Measurements from ENCODE around the gene KCNG1. TPM values are rescaled to one million over a fixed set of nuclear protein-coding genes. Genes with fewer than 3 reads are reported as not detected.

The KCNG1 gene
- total and polyA plus RNA-seq, 2 of the 8 experiments (the other 6 are each of a cell fraction or from before 2014, with no cell fraction given), result 16.0 to 18.0 TPM

GRCh38 chr20:51011479-51011878 is 11.4 kb downstream of the KCNG1 start:
- H3K4me1 ChIP-seq (replicated peaks in 1 of 4; ENCODE audit: control insufficient read depth in 3 of 4, insufficient read depth in 4 of 4, low read length in 3 of 4), result peaks cover 3 to 13% (median 8%) of the 10 kb centered on the region in 4 experiments
- no peak overlapping the region for H4K5ac ChIP-seq (ENCODE audit: insufficient read length, low read depth, low read length)
- H3K18ac ChIP-seq (ENCODE audit: extremely low read depth, low read length), result no peak overlapping the region
- H3K14ac ChIP-seq (ENCODE audit: insufficient read length), result no peak overlapping the region
- POLR2A ChIA-PET (ENCODE audit: partially characterized antibody), result no interaction called here
- no peak overlapping the region for H3K4me2 ChIP-seq (ENCODE audit: insufficient read depth in 1 of 2, low read depth in 2 of 2, low read length in 2 of 2)
- H3K4ac ChIP-seq (replicated peaks; ENCODE audit: insufficient read length, low read depth, low read length), result no peak overlapping the region
- H3K79me2 ChIP-seq (ENCODE audit: control insufficient read depth in 1 of 2, insufficient read depth in 2 of 2, low read length in 2 of 2), result no peaks in the 10 kb centered on the region
- no peak overlapping the region for H4K8ac ChIP-seq (ENCODE audit: extremely low read depth, insufficient read depth, low read length)
- H3K4me3 ChIP-seq (ENCODE audit: extremely low read depth in 1 of 4, insufficient read depth in 2 of 4, low read depth in 3 of 4, low read length in 4 of 4), result no peak overlapping the region
- WGBS, 2 experiments (ENCODE audit: extremely low coverage in 1 of 2, insufficient coverage in 1 of 2, insufficient read length in 1 of 2, insufficient replicate concordance in 2 of 2, low coverage in 1 of 2, low lambda C conversion rate in 2 of 2, missing lambda C conversion rate in 1 of 2), result 87% methylated on average over 4 of the region's 4 CpGs; no CpG with 5 or more reads in 1 of the 2 experiments
- H2BK5ac ChIP-seq (ENCODE audit: low read depth, low read length), result no peak overlapping the region
- no peaks in the 10 kb centered on the region for H3K79me1 ChIP-seq (ENCODE audit: low read depth, low read length)
- H3K9ac ChIP-seq (replicated peaks in 1 of 4; ENCODE audit: extremely low read depth in 1 of 4, low read depth in 3 of 4, low read length in 3 of 4), result no peak overlapping the region
- no peak overlapping the region for H2AFZ ChIP-seq (ENCODE audit: low read length)
- no peak overlapping the region for H2BK15ac ChIP-seq (ENCODE audit: low read length)
- no peak for DNase-seq (ENCODE audit: low read depth in 1 of 2, low spot score in 2 of 2)
- H3K56ac ChIP-seq (replicated peaks; ENCODE audit: insufficient read length, low read depth, low read length), result no peak overlapping the region
- no peak for FAIRE-seq
- no peak overlapping the region for H3K23ac ChIP-seq (ENCODE audit: insufficient read length)
- H2BK12ac ChIP-seq (ENCODE audit: low read depth, low read length), result no peak overlapping the region
- no peak overlapping the region for H2BK120ac ChIP-seq (replicated peaks; ENCODE audit: low read depth, low read length)
- H3K27me3 ChIP-seq (replicated peaks in 1 of 4; ENCODE audit: control insufficient read depth in 3 of 4, extremely low read depth in 1 of 4, insufficient read depth in 3 of 4, low read length in 3 of 4), result no peaks in the 10 kb centered on the region
- H4K91ac ChIP-seq (replicated peaks; ENCODE audit: insufficient read length, low read length), result no peak overlapping the region
- H2BK20ac ChIP-seq (ENCODE audit: low read length), result no peak overlapping the region
- no peak overlapping the region for H2AK5ac ChIP-seq (ENCODE audit: low read depth, low read length)
- H4K20me1 ChIP-seq (replicated peaks in 1 of 2; ENCODE audit: control insufficient read depth in 1 of 2, insufficient read depth in 2 of 2, low read length in 2 of 2), result no peaks in the 10 kb centered on the region
- no peaks in the 10 kb centered on the region for H3K36me3 ChIP-seq (ENCODE audit: control insufficient read depth in 2 of 4, insufficient read depth in 4 of 4, low read length in 3 of 4)
- H3K23me2 ChIP-seq (ENCODE audit: low read depth, low read length), result no peaks in the 10 kb centered on the region; the same call in 1 of the 2 replicates
- CTCF ChIA-PET (ENCODE audit: partially characterized antibody), result interaction anchor here (0.8 to 1.6 kb wide), 2 partner anchors 17 to 30 kb away, joined by 3 to 5 read pairs; no protein-coding TSS in a partner anchor
- H3K27ac ChIP-seq (ENCODE audit: low read depth, low read length), result no peak overlapping the region
- H3K9me3 ChIP-seq (ENCODE audit: insufficient read depth in 2 of 2, low read depth in 1 of 2, low read length in 1 of 2), result no peaks in the 10 kb centered on the region
- TF ChIP-seq NRF1 (IDR thresholded peaks at IDR 0.05; ENCODE audit: low read depth, low read length) (no peak), NANOG (IDR thresholded peaks at IDR 0.05; ENCODE audit: insufficient read depth, low read depth, low read length, poor library complexity, severe bottlenecking) (no peak), YY1 (IDR thresholded peaks at IDR 0.05; ENCODE audit: low read depth, low read length) (no peak), SRF (IDR thresholded peaks at IDR 0.05; ENCODE audit: low read depth, low read length) (no peak), CREB1 (IDR thresholded peaks at IDR 0.05) (no peak), E2F6 (IDR thresholded peaks at IDR 0.05) (no peak), EGR1 (IDR thresholded peaks at IDR 0.05; ENCODE audit: borderline replicate concordance, low read depth, low read length) (no peak), SP2 (IDR thresholded peaks at IDR 0.05; ENCODE audit: low read length) (no peak), EZH2 (IDR thresholded peaks at IDR 0.05; ENCODE audit: low read depth, low read length, severe bottlenecking) (no peak), RXRA (IDR thresholded peaks at IDR 0.05; ENCODE audit: insufficient read depth, low read depth, low read length) (no peak), TBP (IDR thresholded peaks at IDR 0.05; ENCODE audit: low read depth, low read length) (no peak), CTCF (IDR thresholded peaks at IDR 0.05; ENCODE audit: control extremely low read depth in 1 of 3, insufficient read depth in 1 of 3, low read depth in 1 of 3, low read length in 3 of 3) (no peak)

Measured in H1 (cell line).